Measurements from ENCODE around the gene POT1. TPM values are rescaled to one million over a fixed set of nuclear protein-coding genes. Genes with fewer than 3 reads are reported as not detected.

The POT1 gene
- total and polyA plus RNA-seq, 2 of the 13 experiments (the other 11 are each of a cell fraction or from before 2014, with no cell fraction given), result 21.7 to 23.4 TPM

GRCh38 chr7:124898531-124898930 lies 31.1 kb downstream of the POT1 start:
- Histone ChIP-seq H3K4me3 (replicated peaks in 1 of 3; ENCODE audit: insufficient read depth in 1 of 3, low read depth in 2 of 3, low read length in 3 of 3) (no peak overlapping the region), H2AFZ (ENCODE audit: low read length) (no peak overlapping the region), H3K4me1 (ENCODE audit: insufficient read depth, low read length) (no peaks in the 10 kb centered on the region), H3K27ac (ENCODE audit: extremely low read length, insufficient read depth, low read length) (no peak overlapping the region), H3K9me3 (ENCODE audit: low read length) (no peaks in the 10 kb centered on the region), H3K79me2 (ENCODE audit: insufficient read depth, low read length) (no peaks in the 10 kb centered on the region), H3K4me2 (ENCODE audit: low read depth, low read length) (no peak overlapping the region), H4K20me1 (ENCODE audit: insufficient read depth, low read length) (no peaks in the 10 kb centered on the region), H3K36me3 (replicated peaks in 1 of 2; ENCODE audit: control insufficient read depth in 1 of 2, insufficient read depth in 2 of 2, low read length in 2 of 2) (0 out of 5 replicates have a peak, but pooled peaks cover 0 to 4% of the 10 kb centered on the region in 2 experiments), H3K9ac (ENCODE audit: insufficient read depth, low read depth, low read length) (no peak overlapping the region), H3K27me3 (ENCODE audit: control insufficient read depth in 1 of 2, insufficient read depth in 2 of 2, low read length in 2 of 2) (no peaks in the 10 kb centered on the region)
- WGBS (ENCODE audit: low lambda C conversion rate), result 92% methylated on average over 1 of the region's 1 CpG
- no peak for ATAC-seq
- no peak for DNase-seq (ENCODE audit: low spot score)
- ChIA-PET POLR2A (no interaction called here), CTCF (ENCODE audit: low intra/inter-chr PET ratio, low total read pairs) (no interaction called here)
- no TSS peak for BruUV-seq (replicated peaks)
- TF ChIP-seq ATM (IDR thresholded peaks at IDR 0.05; ENCODE audit: borderline replicate concordance), result no peak
- no peak for TF ChIP-seq CBX1 (IDR thresholded peaks at IDR 0.05; ENCODE audit: low read depth)
- no peak for TF ChIP-seq ZNF709 (CRISPR knock-in tag; IDR thresholded peaks at IDR 0.05)
- TF ChIP-seq MLX (CRISPR knock-in tag; IDR thresholded peaks at IDR 0.05), result no peak
- TF ChIP-seq PBX3 (CRISPR knock-in tag; IDR thresholded peaks at IDR 0.05; ENCODE audit: borderline replicate concordance), result no peak
- TF ChIP-seq ZNF543 (CRISPR knock-in tag; IDR thresholded peaks at IDR 0.05), result no peak
- TF ChIP-seq MBD4 (IDR thresholded peaks at IDR 0.05; ENCODE audit: borderline replicate concordance, low read length), result no peak
- no peak for TF ChIP-seq PBX2 (CRISPR knock-in tag; IDR thresholded peaks at IDR 0.05)
- TF ChIP-seq ZNF740 (CRISPR knock-in tag; IDR thresholded peaks at IDR 0.05), result no peak
- TF ChIP-seq FOSL1 (CRISPR knock-in tag; IDR thresholded peaks at IDR 0.05; ENCODE audit: borderline replicate concordance), result no peak
- no peak for TF ChIP-seq ZNF670 (CRISPR knock-in tag; IDR thresholded peaks at IDR 0.05; ENCODE audit: borderline replicate concordance)
- no peak for TF ChIP-seq CCDC6 (CRISPR knock-in tag; IDR thresholded peaks at IDR 0.05)
- TF ChIP-seq ZBTB42 (CRISPR knock-in tag; IDR thresholded peaks at IDR 0.05), result no peak
- intact Hi-C loops (cut with micrococcal nuclease; ENCODE audit: unreplicated experiment) (no loop called here), in situ Hi-C loops (cut with HindIII; ENCODE audit: extremely low pct_ligation_motif_present, low pct_unique_long_range_greater_than_20kb) (no loop called here)
- no peak for FAIRE-seq

Data from HepG2 (cell line).